ENCODE results near the gene DNER. TPM values are rescaled to one million over a fixed set of nuclear protein-coding genes. Genes with fewer than 3 reads are reported as not detected.

Gene DNER
- total and polyA plus RNA-seq, 2 experiments from 2014 or later: 4.7 to 8.8 TPM

GRCh38 chr2:229640636-229641035 lies 73.7 kb downstream of the DNER start (continued):
- TF ChIP-seq, protein P1, sequence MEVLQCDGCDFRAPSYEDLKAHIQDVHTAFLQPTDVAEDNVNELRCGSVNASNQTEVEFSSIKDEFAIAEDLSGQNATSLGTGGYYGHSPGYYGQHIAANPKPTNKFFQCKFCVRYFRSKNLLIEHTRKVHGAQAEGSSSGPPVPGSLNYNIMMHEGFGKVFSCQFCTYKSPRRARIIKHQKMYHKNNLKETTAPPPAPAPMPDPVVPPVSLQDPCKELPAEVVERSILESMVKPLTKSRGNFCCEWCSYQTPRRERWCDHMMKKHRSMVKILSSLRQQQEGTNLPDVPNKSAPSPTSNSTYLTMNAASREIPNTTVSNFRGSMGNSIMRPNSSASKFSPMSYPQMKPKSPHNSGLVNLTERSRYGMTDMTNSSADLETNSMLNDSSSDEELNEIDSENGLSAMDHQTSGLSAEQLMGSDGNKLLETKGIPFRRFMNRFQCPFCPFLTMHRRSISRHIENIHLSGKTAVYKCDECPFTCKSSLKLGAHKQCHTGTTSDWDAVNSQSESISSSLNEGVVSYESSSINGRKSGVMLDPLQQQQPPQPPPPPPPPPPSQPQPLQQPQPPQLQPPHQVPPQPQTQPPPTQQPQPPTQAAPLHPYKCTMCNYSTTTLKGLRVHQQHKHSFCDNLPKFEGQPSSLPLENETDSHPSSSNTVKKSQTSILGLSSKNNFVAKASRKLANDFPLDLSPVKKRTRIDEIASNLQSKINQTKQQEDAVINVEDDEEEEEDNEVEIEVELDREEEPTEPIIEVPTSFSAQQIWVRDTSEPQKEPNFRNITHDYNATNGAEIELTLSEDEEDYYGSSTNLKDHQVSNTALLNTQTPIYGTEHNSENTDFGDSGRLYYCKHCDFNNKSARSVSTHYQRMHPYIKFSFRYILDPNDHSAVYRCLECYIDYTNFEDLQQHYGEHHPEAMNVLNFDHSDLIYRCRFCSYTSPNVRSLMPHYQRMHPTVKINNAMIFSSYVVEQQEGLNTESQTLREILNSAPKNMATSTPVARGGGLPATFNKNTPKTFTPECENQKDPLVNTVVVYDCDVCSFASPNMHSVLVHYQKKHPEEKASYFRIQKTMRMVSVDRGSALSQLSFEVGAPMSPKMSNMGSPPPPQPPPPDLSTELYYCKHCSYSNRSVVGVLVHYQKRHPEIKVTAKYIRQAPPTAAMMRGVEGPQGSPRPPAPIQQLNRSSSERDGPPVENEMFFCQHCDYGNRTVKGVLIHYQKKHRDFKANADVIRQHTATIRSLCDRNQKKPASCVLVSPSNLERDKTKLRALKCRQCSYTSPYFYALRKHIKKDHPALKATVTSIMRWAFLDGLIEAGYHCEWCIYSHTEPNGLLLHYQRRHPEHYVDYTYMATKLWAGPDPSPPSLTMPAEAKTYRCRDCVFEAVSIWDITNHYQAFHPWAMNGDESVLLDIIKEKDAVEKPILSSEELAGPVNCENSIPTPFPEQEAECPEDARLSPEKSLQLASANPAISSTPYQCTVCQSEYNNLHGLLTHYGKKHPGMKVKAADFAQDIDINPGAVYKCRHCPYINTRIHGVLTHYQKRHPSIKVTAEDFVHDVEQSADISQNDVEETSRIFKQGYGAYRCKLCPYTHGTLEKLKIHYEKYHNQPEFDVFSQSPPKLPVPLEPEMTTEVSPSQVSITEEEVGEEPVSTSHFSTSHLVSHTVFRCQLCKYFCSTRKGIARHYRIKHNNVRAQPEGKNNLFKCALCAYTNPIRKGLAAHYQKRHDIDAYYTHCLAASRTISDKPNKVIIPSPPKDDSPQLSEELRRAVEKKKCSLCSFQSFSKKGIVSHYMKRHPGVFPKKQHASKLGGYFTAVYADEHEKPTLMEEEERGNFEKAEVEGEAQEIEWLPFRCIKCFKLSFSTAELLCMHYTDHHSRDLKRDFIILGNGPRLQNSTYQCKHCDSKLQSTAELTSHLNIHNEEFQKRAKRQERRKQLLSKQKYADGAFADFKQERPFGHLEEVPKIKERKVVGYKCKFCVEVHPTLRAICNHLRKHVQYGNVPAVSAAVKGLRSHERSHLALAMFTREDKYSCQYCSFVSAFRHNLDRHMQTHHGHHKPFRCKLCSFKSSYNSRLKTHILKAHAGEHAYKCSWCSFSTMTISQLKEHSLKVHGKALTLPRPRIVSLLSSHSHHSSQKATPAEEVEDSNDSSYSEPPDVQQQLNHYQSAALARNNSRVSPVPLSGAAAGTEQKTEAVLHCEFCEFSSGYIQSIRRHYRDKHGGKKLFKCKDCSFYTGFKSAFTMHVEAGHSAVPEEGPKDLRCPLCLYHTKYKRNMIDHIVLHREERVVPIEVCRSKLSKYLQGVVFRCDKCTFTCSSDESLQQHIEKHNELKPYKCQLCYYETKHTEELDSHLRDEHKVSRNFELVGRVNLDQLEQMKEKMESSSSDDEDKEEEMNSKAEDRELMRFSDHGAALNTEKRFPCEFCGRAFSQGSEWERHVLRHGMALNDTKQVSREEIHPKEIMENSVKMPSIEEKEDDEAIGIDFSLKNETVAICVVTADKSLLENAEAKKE (CRISPR knock-in tag; IDR thresholded peaks at IDR 0.05): no peak
- TF ChIP-seq NANOG (IDR thresholded peaks at IDR 0.05; ENCODE audit: borderline replicate concordance): no peak
- TF ChIP-seq ZNF114 (CRISPR knock-in tag; IDR thresholded peaks at IDR 0.05): no peak
- TF ChIP-seq CREB1 (CRISPR knock-in tag; IDR thresholded peaks at IDR 0.05; ENCODE audit: low read depth): no peak
- no peak for TF ChIP-seq POLR2AphosphoS5 (IDR thresholded peaks at IDR 0.05; ENCODE audit: low read depth)
- no peak for TF ChIP-seq STAT1 (IDR thresholded peaks at IDR 0.05; ENCODE audit: unreplicated experiment)
- no peak for TF ChIP-seq ZNF331 (CRISPR knock-in tag; IDR thresholded peaks at IDR 0.05; ENCODE audit: low read depth)
- no peak for TF ChIP-seq EZH2phosphoT487 (IDR thresholded peaks at IDR 0.05; ENCODE audit: unreplicated experiment)

DNA sequence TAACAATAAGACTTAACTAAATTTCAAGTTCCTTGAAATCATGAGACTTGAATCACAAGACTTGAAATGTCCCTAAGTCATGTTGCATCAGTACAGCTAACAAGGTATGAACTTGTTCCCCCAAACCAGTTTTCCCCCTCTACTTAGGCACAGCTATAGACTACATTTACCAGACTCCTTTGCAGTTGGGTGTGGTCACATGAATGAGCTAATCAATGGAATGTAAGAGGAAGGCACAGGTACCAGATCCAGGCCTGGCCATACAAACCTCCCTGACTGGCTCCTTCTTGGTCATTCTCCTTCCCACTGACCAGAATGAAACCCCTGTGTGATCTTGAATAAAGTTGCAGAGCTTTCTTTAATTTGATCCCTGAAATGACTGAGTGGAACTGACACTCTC lies 77.8 kb downstream of the DNER start:
- TF ChIP-seq ETS1 (IDR thresholded peaks at IDR 0.05): 0 out of 2 replicates have a peak, but pooled peaks have one; percentile 21
- TF ChIP-seq ZNF114 (CRISPR knock-in tag; IDR thresholded peaks at IDR 0.05): no peak
- TF ChIP-seq ZNF331 (CRISPR knock-in tag; IDR thresholded peaks at IDR 0.05; ENCODE audit: low read depth): no peak
- TF ChIP-seq, protein P1 (CRISPR knock-in tag; IDR thresholded peaks at IDR 0.05): no peak
- Histone ChIP-seq H3F3A (replicated peaks; ENCODE audit: low read depth) (no peaks in the 10 kb centered on the region), H3K79me2 (replicated peaks; ENCODE audit: insufficient read depth) (no peaks in the 10 kb centered on the region), H3K36me3 (ENCODE audit: insufficient read depth) (no peaks in the 10 kb centered on the region), H3K4me3 (no peak overlapping the region), H2AFZ (no peak overlapping the region), H3K27ac (ENCODE audit: low read depth) (no peak overlapping the region), H3K27me3 (ENCODE audit: insufficient read depth) (no peaks in the 10 kb centered on the region), H3K9me2 (ENCODE audit: insufficient read depth) (no peaks in the 10 kb centered on the region), H3K4me1 (ENCODE audit: insufficient read depth) (no peaks in the 10 kb centered on the region), H4K20me1 (replicated peaks; ENCODE audit: insufficient read depth) (no peaks in the 10 kb centered on the region), H3K4me2 (no peak overlapping the region)
- no peaks in the 10 kb centered on the region for H3K36me3 Mint-ChIP-seq (ENCODE audit: low read depth)
- no peaks in the 10 kb centered on the region; the same call in 2 of the 3 replicates for H3K4me1 Mint-ChIP-seq
- H3K27ac Mint-ChIP-seq: no peak overlapping the region
- DNase-seq (ENCODE audit: low spot score) (peak; percentile 69), ATAC-seq (peak; percentile 95)
- no peaks in the 10 kb centered on the region for H3K27me3 Mint-ChIP-seq (ENCODE audit: insufficient read depth, low read depth, poor library complexity)
- no peak overlapping the region for H3K4me3 Mint-ChIP-seq
- H3K9me3 Mint-ChIP-seq: no peaks in the 10 kb centered on the region

All from GM23338 (cell line).